Activated CD4-positive, alpha-beta T cell treated with anti-CD3 and anti-CD28 coated beads for 36 hours (primary cell): ENCODE results near the gene PLD6. TPM values are rescaled to one million over a fixed set of nuclear protein-coding genes. Genes with fewer than 3 reads are reported as not detected.

ENCODE experiments used
- ATAC-seq: fragments of 200-7000 bp; cut with Tn5 transposase; one replicate; pipeline ENCODE4 v1.10.0; 2021; ENCODE audit warnings: mild to moderate bottlenecking, moderate library complexity
- CTCF ChIA-PET: fragments of 350-600 bp; sonication (Branson Sonifier 250); formaldehyde crosslinking; loops from one replicate; lab custom pipeline; 2021; ENCODE audit warnings: antibody characterized with exemption; lab: Charles Lee
- POLR2A ChIA-PET: fragments of 350-600 bp; sonication (Branson Sonifier 250); formaldehyde crosslinking; loops from one replicate; lab custom pipeline; 2021; ENCODE audit warnings: antibody characterized with exemption, inconsistent platforms; lab: Charles Lee
- DNase-seq: peaks from one replicate; pipeline ENCODE4 v3.0.0-alpha.2; 2020
- H3K27ac Mint-ChIP-seq: one replicate; pipeline ENCODE4 v1.8.0; 2021; ENCODE audit warnings: mixed read lengths
- H3K27me3 Mint-ChIP-seq: one replicate; pipeline ENCODE4 v1.8.0; 2021; ENCODE audit warnings: mixed read lengths
- H3K36me3 Mint-ChIP-seq: one replicate; pipeline ENCODE4 v1.8.0; 2021; ENCODE audit warnings: low read depth, mixed read lengths
- H3K4me1 Mint-ChIP-seq: one replicate; pipeline ENCODE4 v1.8.0; 2021; ENCODE audit warnings: mixed read lengths
- H3K4me3 Mint-ChIP-seq: one replicate; pipeline ENCODE4 v1.8.0; 2021; ENCODE audit warnings: mild to moderate bottlenecking, moderate library complexity, mixed read lengths
- H3K9me3 Mint-ChIP-seq: one replicate; pipeline ENCODE4 v1.8.0; 2021; ENCODE audit warnings: low read depth, mixed read lengths
- intact Hi-C, 2 experiments: fragments of 100-400 bp; cut with DNase I in 1 of 2; cut with micrococcal nuclease in 1 of 2; formaldehyde crosslinking; loops; one replicate each; pipeline versions ENCODE4 v1.14.2 to v1.15.1; 2022 to 2024; cut with DNase I, micrococcal nuclease
- total RNA-seq, 2 experiments: library from RNA; stranded (reverse); gene quantifications; one replicate each; pipeline ENCODE4 v1.2.3, GENCODE V29; 2021

PLD6 gene
- total RNA-seq, 2 experiments from 2014 or later: 8.3 to 9.9 TPM

- Mint-ChIP-seq H3K36me3 (peaks cover 40% of the 10 kb centered on the region), H3K27me3 (no peaks in the 10 kb centered on the region), H3K27ac (no peak overlapping the region), H3K4me3 (no peak overlapping the region), H3K4me1 (no peaks in the 10 kb centered on the region), H3K9me3 (no peaks in the 10 kb centered on the region)
- ChIA-PET CTCF (interaction anchor here (1.5 kb wide), 1 partner anchor 44 kb away, joined by 3 read pairs; no protein-coding TSS in a partner anchor), POLR2A (no interaction called here)
- ATAC-seq (no peak), DNase-seq (no peak)
- intact Hi-C loops: no loop called here
Observed at GRCh38 chr17:17226451-17227265, 20.5 kb upstream of the PLD6 start.

- Mint-ChIP-seq H3K9me3 (no peaks in the 10 kb centered on the region), H3K36me3 (peaks cover 43% of the 10 kb centered on the region), H3K4me1 (no peaks in the 10 kb centered on the region), H3K4me3 (no peak overlapping the region), H3K27ac (no peak overlapping the region), H3K27me3 (no peaks in the 10 kb centered on the region)
- ChIA-PET POLR2A (no interaction called here), CTCF (interaction anchor here (1.5 kb wide), 1 partner anchor 45 kb away, joined by 3 read pairs; no protein-coding TSS in a partner anchor)
- ATAC-seq (no peak), DNase-seq (no peak)
- intact Hi-C loops: no loop called here
Observed at GRCh38 chr17:17225901-17226300, 19.8 kb upstream of the PLD6 start.

GRCh38 chr17:17224137-17224536 is 18.0 kb upstream of the PLD6 start:
- Mint-ChIP-seq H3K27me3 (no peaks in the 10 kb centered on the region), H3K4me1 (no peaks in the 10 kb centered on the region), H3K27ac (no peak overlapping the region), H3K4me3 (no peak overlapping the region), H3K36me3 (peaks cover 36% of the 10 kb centered on the region), H3K9me3 (no peaks in the 10 kb centered on the region)
- POLR2A ChIA-PET: no interaction called here
- CTCF ChIA-PET: no interaction called here
- intact Hi-C loops: no loop called here
- ATAC-seq: no peak
- DNase-seq: no peak

- Mint-ChIP-seq H3K27me3 (no peaks in the 10 kb centered on the region), H3K27ac (no peak overlapping the region), H3K4me3 (no peak overlapping the region), H3K36me3 (peaks cover 35% of the 10 kb centered on the region), H3K4me1 (no peaks in the 10 kb centered on the region), H3K9me3 (no peaks in the 10 kb centered on the region)
- DNase-seq (no peak), ATAC-seq (no peak)
- POLR2A ChIA-PET: no interaction called here
- intact Hi-C loops: no loop called here
- CTCF ChIA-PET: no interaction called here
Observed at GRCh38 chr17:17223736-17224135, 17.6 kb upstream of the PLD6 start.

GRCh38 chr17:17221329-17221728 is 15.2 kb upstream of the PLD6 start:
- peaks cover 35% of the 10 kb centered on the region for H3K36me3 Mint-ChIP-seq
- no peak for ATAC-seq
- H3K9me3 Mint-ChIP-seq: no peaks in the 10 kb centered on the region
- intact Hi-C loops: no loop called here
- no peaks in the 10 kb centered on the region for H3K4me1 Mint-ChIP-seq
- no peak overlapping the region for H3K4me3 Mint-ChIP-seq
- CTCF ChIA-PET: interaction anchor here (0.6 to 1.0 kb wide), 4 partner anchors 44 to 91 kb away, joined by 3 to 4 read pairs (median 4); no protein-coding TSS in a partner anchor
- no peak for DNase-seq
- POLR2A ChIA-PET: no interaction called here
- no peaks in the 10 kb centered on the region for H3K27me3 Mint-ChIP-seq
- no peak overlapping the region for H3K27ac Mint-ChIP-seq

GRCh38 chr17:17220529-17220928 is 14.4 kb upstream of the PLD6 start:
- intact Hi-C loops: no loop called here
- no peak for ATAC-seq
- no peaks in the 10 kb centered on the region for H3K4me1 Mint-ChIP-seq
- no peak overlapping the region for H3K27ac Mint-ChIP-seq
- H3K36me3 Mint-ChIP-seq: peaks cover 33% of the 10 kb centered on the region
- no peak overlapping the region for H3K4me3 Mint-ChIP-seq
- no peak for DNase-seq
- H3K9me3 Mint-ChIP-seq: no peaks in the 10 kb centered on the region
- ChIA-PET POLR2A (no interaction called here), CTCF (interaction anchor here (1.0 kb wide), 1 partner anchor 50 kb away, joined by 4 read pairs; no protein-coding TSS in a partner anchor)
- no peaks in the 10 kb centered on the region for H3K27me3 Mint-ChIP-seq

- H3K36me3 Mint-ChIP-seq: peaks cover 29% of the 10 kb centered on the region
- no peaks in the 10 kb centered on the region for H3K9me3 Mint-ChIP-seq
- no peaks in the 10 kb centered on the region for H3K27me3 Mint-ChIP-seq
- POLR2A ChIA-PET: no interaction called here
- DNase-seq (no peak), ATAC-seq (no peak)
- H3K4me1 Mint-ChIP-seq: no peaks in the 10 kb centered on the region
- intact Hi-C loops: no loop called here
- H3K4me3 Mint-ChIP-seq: no peak overlapping the region
- no peak overlapping the region for H3K27ac Mint-ChIP-seq
- CTCF ChIA-PET: interaction anchor here (1.0 kb wide), 1 partner anchor 26 kb away, joined by 3 read pairs; no protein-coding TSS in a partner anchor
Observed at GRCh38 chr17:17217995-17218394, 11.9 kb upstream of the PLD6 start.

- CTCF ChIA-PET: interaction anchor here (0.6 to 1.3 kb wide), 3 partner anchors 19 to 75 kb away, joined by 3 read pairs; no protein-coding TSS in a partner anchor
- DNase-seq (no peak), ATAC-seq (no peak)
- POLR2A ChIA-PET: no interaction called here
- Mint-ChIP-seq H3K36me3 (peaks cover 29% of the 10 kb centered on the region), H3K9me3 (no peaks in the 10 kb centered on the region), H3K4me1 (no peaks in the 10 kb centered on the region), H3K4me3 (no peak overlapping the region), H3K27ac (peak overlapping the region; percentile 37), H3K27me3 (no peaks in the 10 kb centered on the region)
- intact Hi-C loops: no loop called here
Observed at GRCh38 chr17:17216776-17217175, 10.6 kb upstream of the PLD6 start.

GRCh38 chr17:17216236-17216635 is 10.1 kb upstream of the PLD6 start:
- ATAC-seq (no peak), DNase-seq (no peak)
- H3K9me3 Mint-ChIP-seq: no peaks in the 10 kb centered on the region
- H3K27me3 Mint-ChIP-seq: no peaks in the 10 kb centered on the region
- peaks cover 26% of the 10 kb centered on the region for H3K36me3 Mint-ChIP-seq
- intact Hi-C loops: no loop called here
- H3K4me1 Mint-ChIP-seq: no peaks in the 10 kb centered on the region
- ChIA-PET POLR2A (no interaction called here), CTCF (interaction anchor here (0.6 to 1.3 kb wide), 2 partner anchors 74 to 177 kb away, joined by 3 read pairs; no protein-coding TSS in a partner anchor)
- H3K4me3 Mint-ChIP-seq: no peak overlapping the region
- no peak overlapping the region for H3K27ac Mint-ChIP-seq

GRCh38 chr17:17215575-17215974 is 9.4 kb upstream of the PLD6 start:
- ATAC-seq: no peak
- Mint-ChIP-seq H3K9me3 (no peaks in the 10 kb centered on the region), H3K27me3 (no peaks in the 10 kb centered on the region), H3K36me3 (peaks cover 26% of the 10 kb centered on the region), H3K27ac (no peak overlapping the region), H3K4me3 (no peak overlapping the region), H3K4me1 (no peaks in the 10 kb centered on the region)
- ChIA-PET CTCF (interaction anchor here (0.6 kb wide), 1 partner anchor 176 kb away, joined by 3 read pairs; no protein-coding TSS in a partner anchor), POLR2A (no interaction called here)
- no peak for DNase-seq
- intact Hi-C loops: no loop called here

DNA sequence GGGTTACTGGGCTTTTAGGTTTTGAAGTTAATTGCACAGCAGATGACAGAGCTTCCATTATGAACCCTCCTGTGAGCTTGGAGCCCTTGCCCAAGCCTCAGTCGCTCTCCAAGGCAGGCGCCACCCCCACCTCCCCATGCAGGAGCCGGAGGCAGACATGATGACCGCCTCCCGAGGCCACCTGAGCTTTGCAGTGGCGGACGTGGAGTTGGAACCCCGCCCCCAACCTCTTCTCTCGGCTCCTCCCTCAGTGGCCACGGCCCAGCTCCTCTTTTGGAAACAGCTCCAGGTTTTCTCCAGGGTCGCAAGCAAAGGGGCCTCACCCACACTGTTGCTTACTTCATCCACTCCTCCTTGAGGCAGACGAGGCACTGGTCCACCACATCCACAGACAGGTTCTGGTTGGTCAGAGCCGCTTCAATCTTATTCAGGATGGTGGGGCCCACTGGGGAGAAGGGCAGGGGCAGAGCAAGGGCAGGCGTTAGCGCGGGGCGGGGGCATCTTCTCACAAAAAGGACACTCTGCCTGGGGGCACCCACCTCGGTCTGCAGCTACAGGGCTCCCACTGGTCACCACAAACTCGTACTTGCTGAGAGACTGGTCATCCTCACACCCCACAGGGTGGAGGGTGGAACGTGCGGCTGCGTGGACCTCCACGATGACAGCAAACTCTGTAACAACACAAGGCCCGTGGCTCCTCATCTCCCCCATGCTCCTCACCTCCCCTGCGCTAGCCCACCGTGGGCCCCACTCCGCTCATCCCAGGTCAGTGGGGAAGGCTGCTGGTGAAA is 8.7 kb upstream of the PLD6 start:
- Mint-ChIP-seq H3K9me3 (no peaks in the 10 kb centered on the region), H3K27me3 (no peaks in the 10 kb centered on the region), H3K4me1 (no peaks in the 10 kb centered on the region), H3K4me3 (no peak overlapping the region), H3K27ac (no peak overlapping the region), H3K36me3 (peaks cover 26% of the 10 kb centered on the region)
- CTCF ChIA-PET: interaction anchor here (1.3 kb wide), 1 partner anchor 14 kb away, joined by 3 read pairs; no protein-coding TSS in a partner anchor
- intact Hi-C loops: no loop called here
- ATAC-seq (no peak), DNase-seq (no peak)
- POLR2A ChIA-PET: no interaction called here
